OCI-LY3 (cell line): ENCODE measurements around the gene GLYATL3.

Experiments
- CTCF ChIP-seq: fragments of 200-600, 300-600 bp; sonication (generic); IDR thresholded peaks from 2 replicates; pipeline ENCODE4 v1.5.1; 2014; ENCODE audit warnings: antibody characterized with exemption, low read length, low read depth
- EZH2phosphoT487 ChIP-seq: fragments of 200-600 bp; shearing (Covaris generic); IDR thresholded peaks from 2 replicates; pipeline ENCODE4 v1.6.1; 2018; ENCODE audit warnings: antibody characterized with exemption, mixed run types, low read depth

GRCh38 chr6:49522710-49523593 is 23.2 kb downstream of the GLYATL3 start:
- TF ChIP-seq CTCF (no peak), EZH2phosphoT487 (no peak)
